Suppressor macrophage treated with lipopolysaccharide for 1 hour (primary cell): ENCODE measurements around the gene INSR.
A peak's percentile ranks its signal among the peaks of the same experiment; 100 is the strongest.
"Not testable (repeated sequence)": the region's sequence is repeated elsewhere in the genome, so short reads cannot be mapped to it uniquely, and the experiment has no call there.

Experiments
- DNase-seq, 3 donors: peaks; one replicate each; pipeline ENCODE4 v3.0.0-alpha.2; 2020 to 2022

Gene INSR

GRCh38 chr19:7293762-7294557 lies at the start of gene INSR:
INSR (minus strand) TSS chr19:7294414; CDS start chr19:7293891, 523 bp downstream.
- DNase-seq, result peak; percentile 92 to 96 (median 95)

GRCh38 chr19:7342143-7342542 lies 47.9 kb upstream of the INSR start:
- DNase-seq, result no peak

GRCh38 chr19:7340959-7341837 lies 47.0 kb upstream of the INSR start:
- peak; percentile 82 to 88 (median 86) for DNase-seq

- peak; percentile 64 to 84 (median 73) for DNase-seq
Observed at GRCh38 chr19:7337380-7338194, 43.4 kb upstream of the INSR start.

GRCh38 chr19:7336321-7336973 lies 42.2 kb upstream of the INSR start:
- peak in 2 of 3 donors; percentile 33 to 34 for DNase-seq

GRCh38 chr19:7333198-7334118 lies 39.2 kb upstream of the INSR start:
- DNase-seq, result peak; percentile 56 to 88 (median 83)

GRCh38 chr19:7331446-7331845 lies 37.2 kb upstream of the INSR start:
- DNase-seq, result no peak

- no peak for DNase-seq
Observed at GRCh38 chr19:7328647-7329046, 34.4 kb upstream of the INSR start.

- no peak for DNase-seq
Observed at GRCh38 chr19:7327802-7328201, 33.6 kb upstream of the INSR start.

GRCh38 chr19:7326105-7326877 lies 32.1 kb upstream of the INSR start:
- DNase-seq, result peak; percentile 30 to 39 (median 32)

- DNase-seq, result no peak
Observed at GRCh38 chr19:7318176-7318575, 24.0 kb upstream of the INSR start.

- DNase-seq, result no peak
Observed at GRCh38 chr19:7312816-7313215, 18.6 kb upstream of the INSR start.

- DNase-seq, result no peak
Observed at GRCh38 chr19:7311911-7312310, 17.7 kb upstream of the INSR start.

GRCh38 chr19:7308327-7308726 lies 14.1 kb upstream of the INSR start:
- not testable (repeated sequence) for DNase-seq

GRCh38 chr19:7307590-7308218 lies 13.5 kb upstream of the INSR start:
- no peak for DNase-seq

GRCh38 chr19:7304200-7304599 lies 10.0 kb upstream of the INSR start:
- no peak for DNase-seq

GRCh38 chr19:7303470-7303869 lies 9.3 kb upstream of the INSR start:
- no peak for DNase-seq

- DNase-seq, result no peak
Observed at GRCh38 chr19:7301525-7301924, 7.3 kb upstream of the INSR start.

GRCh38 chr19:7297742-7298141 lies 3.5 kb upstream of the INSR start:
- no peak for DNase-seq
